Loucy (cell line): ENCODE results near the gene MSN.

ENCODE experiments used
- EZH2phosphoT487 ChIP-seq: fragments of 200-600 bp; IDR thresholded peaks from 2 replicates; pipeline ENCODE4 v1.6.1; 2018; ENCODE audit warnings: antibody characterized with exemption, mild to moderate bottlenecking, moderate library complexity, borderline replicate concordance
- TF ChIP-seq, protein P1 (sequence below): fragments of 200-600 bp; sonication (generic); conservative IDR thresholded peaks from 2 replicates; pipeline ENCODE4 v1.5.1; 2014; ENCODE audit warnings: mild to moderate bottlenecking, antibody characterized with exemption, low read length

DNA sequence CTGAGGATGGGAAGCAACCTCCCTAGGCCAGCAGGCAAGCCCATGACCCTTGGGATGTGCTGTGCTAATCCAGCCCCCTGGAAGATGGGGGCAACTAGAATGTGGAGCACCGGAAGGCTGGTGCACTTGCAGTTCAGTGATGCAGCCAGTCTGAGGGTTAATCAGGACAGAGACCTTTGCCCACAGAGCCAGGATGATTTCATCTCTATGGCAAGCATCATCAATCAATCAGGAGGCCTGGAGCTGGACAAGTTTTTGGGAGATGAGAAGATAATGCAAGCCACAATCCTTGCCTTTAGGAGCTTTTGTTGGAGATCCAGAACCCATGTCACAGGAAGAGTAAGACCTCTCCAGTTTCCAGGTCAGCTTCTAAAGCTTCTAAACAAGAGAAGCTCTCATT lies 15.4 kb upstream of the MSN start:
- TF ChIP-seq, protein P1, sequence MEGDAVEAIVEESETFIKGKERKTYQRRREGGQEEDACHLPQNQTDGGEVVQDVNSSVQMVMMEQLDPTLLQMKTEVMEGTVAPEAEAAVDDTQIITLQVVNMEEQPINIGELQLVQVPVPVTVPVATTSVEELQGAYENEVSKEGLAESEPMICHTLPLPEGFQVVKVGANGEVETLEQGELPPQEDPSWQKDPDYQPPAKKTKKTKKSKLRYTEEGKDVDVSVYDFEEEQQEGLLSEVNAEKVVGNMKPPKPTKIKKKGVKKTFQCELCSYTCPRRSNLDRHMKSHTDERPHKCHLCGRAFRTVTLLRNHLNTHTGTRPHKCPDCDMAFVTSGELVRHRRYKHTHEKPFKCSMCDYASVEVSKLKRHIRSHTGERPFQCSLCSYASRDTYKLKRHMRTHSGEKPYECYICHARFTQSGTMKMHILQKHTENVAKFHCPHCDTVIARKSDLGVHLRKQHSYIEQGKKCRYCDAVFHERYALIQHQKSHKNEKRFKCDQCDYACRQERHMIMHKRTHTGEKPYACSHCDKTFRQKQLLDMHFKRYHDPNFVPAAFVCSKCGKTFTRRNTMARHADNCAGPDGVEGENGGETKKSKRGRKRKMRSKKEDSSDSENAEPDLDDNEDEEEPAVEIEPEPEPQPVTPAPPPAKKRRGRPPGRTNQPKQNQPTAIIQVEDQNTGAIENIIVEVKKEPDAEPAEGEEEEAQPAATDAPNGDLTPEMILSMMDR = no peak
- TF ChIP-seq EZH2phosphoT487 = no peak
